ENCODE measurements around the gene ADARB2.
"Not testable (repeated sequence)": the region's sequence is repeated elsewhere in the genome, so short reads cannot be mapped to it uniquely, and the experiment has no call there.

The ADARB2 gene

GRCh38 chr10:1642600-1643160 lies 94.6 kb downstream of the ADARB2 start:
- DNase-seq (ENCODE audit: low read depth) = no peak

GRCh38 chr10:1641402-1641801 lies 95.9 kb downstream of the ADARB2 start:
- no peak for DNase-seq (ENCODE audit: low read depth)

- DNase-seq (ENCODE audit: low read depth) = no peak
These were observed 98.4 kb downstream of the ADARB2 start for GRCh38 chr10:1638889-1639419.

DNA sequence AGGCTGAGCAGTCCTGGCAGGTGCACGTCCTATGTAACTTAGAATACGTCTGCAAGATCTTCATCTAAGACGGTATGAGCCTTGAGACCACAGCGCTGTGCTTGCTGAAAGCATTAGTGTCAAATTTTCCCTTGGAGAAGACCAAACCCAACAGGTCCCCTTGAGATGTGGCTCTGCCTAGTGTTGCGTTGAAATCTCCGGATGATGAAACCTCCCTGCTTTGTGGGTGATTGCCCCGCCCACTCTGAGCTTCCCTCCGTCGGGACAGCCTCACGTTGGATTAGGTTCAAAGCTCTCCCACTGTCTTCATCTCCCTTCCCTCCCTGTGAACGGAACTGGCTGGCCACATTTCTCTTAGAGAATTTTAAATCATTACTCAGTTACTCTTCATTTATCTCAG lies 102.0 kb downstream of the ADARB2 start:
- no peak for DNase-seq (ENCODE audit: low read depth)

DNA sequence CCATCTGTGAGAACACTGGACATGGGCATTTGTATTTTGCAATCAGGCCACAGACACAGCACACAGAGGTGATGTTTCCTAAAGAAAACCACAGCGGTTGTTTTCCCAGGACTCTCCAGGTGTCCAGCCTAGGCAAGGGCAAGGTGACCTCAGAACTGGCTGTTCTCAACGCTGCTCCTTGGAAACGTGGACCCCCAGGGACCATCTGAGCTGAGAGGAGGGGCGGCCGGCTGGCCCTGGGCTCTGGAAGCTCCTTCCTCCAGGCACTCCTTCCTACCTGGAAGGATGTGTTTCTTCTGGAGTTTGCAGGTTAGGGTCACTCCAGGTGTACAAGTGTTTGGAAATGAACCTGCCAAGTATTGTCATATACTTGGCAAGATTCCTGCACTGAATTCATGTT lies 103.1 kb downstream of the ADARB2 start:
- no peak for DNase-seq (ENCODE audit: low read depth)

DNA sequence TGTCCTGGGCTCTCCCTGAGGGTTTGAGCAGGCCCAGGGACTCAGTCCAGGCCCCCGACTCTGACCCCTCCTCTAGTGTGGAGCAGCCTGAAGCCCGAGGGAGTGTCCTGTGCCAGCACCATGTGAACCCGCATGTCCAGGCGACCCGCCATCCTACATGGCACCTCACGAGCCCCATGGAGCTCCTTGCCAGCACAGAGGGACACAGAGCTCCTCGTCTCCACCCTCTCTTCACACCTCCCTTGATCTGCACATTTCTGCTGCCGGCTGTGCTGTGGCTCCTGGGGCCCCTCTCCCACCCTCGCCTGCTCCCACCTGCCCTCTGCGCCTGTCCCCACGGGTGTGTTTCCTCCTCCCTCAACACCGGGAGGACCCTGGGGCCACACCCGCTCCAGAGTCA lies 103.5 kb downstream of the ADARB2 start:
- no peak for DNase-seq (ENCODE audit: low read depth)

DNA sequence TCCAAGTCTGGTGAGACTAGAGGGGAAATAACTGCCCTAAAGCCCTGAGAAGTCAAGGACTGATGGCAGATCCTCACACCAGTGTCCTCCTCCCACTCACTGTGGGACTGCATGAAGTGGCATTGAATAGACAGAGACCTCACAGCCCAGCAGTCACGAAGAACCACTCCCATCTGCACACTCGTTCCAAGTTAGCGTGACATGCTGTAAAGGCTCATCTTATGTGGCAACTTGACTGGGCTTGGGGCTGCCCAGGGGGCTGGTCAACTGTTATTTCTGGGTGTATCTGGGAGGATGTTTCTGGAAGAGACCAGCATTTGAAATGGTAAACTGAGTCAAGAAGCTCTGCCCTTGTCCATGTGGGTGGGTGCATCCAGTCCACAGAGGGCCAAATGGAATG lies 104.7 kb downstream of the ADARB2 start:
- no peak for DNase-seq (ENCODE audit: low read depth)

DNA sequence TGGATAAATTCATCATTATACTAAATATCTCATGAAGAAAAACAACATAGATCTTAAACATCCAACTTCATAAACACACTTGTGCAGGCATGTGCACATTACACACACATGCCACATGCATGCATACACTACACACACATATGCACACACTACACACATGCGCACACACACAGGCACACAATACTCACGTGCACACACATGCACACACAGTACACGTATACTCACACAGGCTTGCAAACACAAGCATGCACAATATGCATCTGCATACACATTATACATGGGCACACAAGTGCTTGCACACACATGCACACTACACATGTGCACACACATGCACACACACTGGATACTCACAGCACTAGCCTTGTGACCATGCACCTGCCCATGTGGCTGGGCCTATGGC lies 105.2 kb downstream of the ADARB2 start:
- no peak for DNase-seq (ENCODE audit: low read depth)

GRCh38 chr10:1631282-1631681 lies 106.0 kb downstream of the ADARB2 start:
- no peak for DNase-seq (ENCODE audit: low read depth)

- no peak for DNase-seq (ENCODE audit: low read depth)
These were observed 107.0 kb downstream of the ADARB2 start for GRCh38 chr10:1630304-1630703.

DNA sequence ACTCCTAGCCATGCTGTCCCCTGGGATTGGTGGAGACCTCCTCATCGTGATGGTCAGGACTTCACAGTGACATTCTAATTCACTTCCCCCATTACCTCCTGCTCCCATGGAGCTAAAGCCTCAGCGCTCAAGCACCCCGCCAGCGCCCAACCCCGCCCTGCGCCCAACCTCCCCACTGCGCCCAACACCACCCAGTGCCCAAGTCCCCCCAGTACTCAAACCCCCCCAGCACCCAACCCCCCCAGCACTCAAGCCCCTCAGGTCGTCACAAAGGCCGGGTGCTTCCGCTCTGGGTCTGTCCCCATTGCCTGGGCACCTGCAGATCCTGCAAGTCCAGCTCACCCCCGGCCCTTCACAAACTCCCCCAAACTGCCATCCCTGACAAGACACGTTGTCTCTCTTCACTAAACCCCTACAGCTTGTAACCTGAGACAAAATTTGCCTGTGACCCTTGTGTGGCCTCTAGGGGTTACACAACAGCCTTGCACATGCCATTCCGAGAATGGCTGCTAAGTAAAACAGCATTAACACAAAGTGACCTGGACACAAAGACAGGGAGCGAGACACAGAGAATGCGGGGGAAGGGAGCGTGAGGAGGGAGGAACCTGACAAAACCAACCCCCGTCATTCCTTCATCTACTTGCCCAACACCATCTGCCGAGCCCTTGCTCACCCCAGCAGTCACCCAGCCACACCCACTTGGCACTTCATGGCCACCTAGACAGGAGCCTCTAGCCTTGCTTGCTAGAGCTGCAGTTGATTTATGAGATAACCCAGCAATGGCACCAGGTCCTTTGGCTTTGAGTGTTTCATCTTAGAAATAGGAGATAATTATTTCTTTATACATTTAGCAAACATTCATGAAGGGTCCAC lies 107.8 kb downstream of the ADARB2 start:
- no peak for DNase-seq (ENCODE audit: low read depth)

DNA sequence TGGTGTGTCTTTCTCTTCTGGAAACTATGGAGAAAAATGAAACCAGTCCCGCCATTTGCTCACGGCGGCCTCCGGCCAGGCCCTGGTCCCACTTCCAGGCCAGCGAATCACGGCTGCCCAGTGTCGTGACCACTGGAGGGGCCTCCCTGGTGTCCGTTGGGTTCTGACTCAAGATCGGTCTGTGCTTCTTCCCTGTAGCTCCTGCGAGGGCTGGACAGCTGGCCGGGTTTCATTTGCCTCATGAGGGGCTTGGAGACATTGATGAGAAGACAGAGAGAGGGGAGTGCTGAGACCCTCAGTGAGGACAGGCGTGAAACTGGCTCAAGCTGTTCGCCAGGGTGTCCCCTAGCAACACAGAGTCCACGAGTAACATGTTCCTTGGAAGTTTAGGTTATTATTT lies 108.6 kb downstream of the ADARB2 start:
- DNase-seq (ENCODE audit: low read depth) = no peak

DNA sequence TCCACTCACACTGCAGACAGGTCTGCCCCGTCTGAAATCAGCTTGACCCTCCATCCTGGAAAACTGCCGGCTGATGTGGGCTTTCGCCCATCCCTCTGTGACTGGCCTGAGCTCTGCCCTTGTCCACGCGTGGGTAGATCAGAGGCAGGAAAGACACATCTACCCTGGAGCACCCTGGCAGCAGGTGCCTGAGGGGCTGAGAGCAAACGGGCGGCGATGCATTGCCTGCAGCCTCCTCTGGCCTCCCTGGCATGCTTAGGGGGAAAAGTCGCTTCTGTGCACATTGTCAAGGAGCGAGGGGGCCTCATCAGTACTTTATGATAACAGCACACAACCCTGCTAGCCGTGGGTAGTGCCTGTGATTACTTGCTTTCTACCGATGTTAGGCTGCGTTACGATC lies 109.4 kb downstream of the ADARB2 start:
- no peak for DNase-seq (ENCODE audit: low read depth)

- no peak for DNase-seq (ENCODE audit: low read depth)
These were observed 110.5 kb downstream of the ADARB2 start for GRCh38 chr10:1626835-1627234.

DNA sequence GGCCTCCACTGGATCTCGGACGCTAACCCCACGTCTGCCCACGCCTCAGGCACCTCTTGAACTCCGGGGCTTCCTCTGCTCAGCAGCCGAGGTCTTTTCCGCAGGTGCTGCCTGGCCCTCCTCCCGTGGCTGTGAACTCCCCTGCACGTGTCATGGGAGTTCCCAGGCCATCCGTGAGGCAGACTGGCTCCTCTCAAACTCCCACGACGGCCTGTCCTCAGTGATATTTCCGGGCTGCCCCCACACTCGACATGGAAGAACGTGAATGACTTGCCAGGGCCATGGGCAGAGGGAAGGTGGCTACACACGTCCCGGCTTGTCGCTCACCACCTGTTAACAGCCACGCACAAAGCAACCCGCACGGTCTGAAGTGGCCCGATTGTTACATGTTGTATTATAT lies 110.9 kb downstream of the ADARB2 start:
- no peak for DNase-seq (ENCODE audit: low read depth)

GRCh38 chr10:1625731-1626130 lies 111.6 kb downstream of the ADARB2 start:
- no peak for DNase-seq (ENCODE audit: low read depth)

- no peak for DNase-seq (ENCODE audit: low read depth)
These were observed 112.2 kb downstream of the ADARB2 start for GRCh38 chr10:1625079-1625478.

- DNase-seq (ENCODE audit: low read depth) = no peak
These were observed 113.1 kb downstream of the ADARB2 start for GRCh38 chr10:1624240-1624639.

DNA sequence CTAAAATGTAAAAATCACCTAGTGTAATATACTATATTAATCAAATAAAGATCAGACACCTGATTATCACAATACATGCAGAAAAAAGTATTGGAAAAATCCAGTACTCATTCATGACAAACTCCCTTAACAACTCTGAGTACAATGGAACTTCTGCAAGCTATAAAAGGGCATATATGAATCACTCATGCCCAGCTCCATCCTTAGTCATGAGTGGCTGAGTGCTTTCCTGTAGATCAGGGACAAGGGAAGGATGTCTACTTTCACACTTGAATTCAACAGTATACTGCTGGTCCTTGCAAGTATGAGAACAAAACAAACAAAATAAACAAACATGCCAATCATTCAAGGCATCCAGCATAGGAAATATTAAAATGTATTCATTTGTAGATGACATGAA lies 116.5 kb downstream of the ADARB2 start:
- no peak for DNase-seq (ENCODE audit: low read depth)

- not testable (repeated sequence) for DNase-seq (ENCODE audit: low read depth)
These were observed 119.7 kb downstream of the ADARB2 start for GRCh38 chr10:1617376-1618317.

GRCh38 chr10:1616701-1617100 lies 120.6 kb downstream of the ADARB2 start:
- DNase-seq (ENCODE audit: low read depth) = not testable (repeated sequence)

DNA sequence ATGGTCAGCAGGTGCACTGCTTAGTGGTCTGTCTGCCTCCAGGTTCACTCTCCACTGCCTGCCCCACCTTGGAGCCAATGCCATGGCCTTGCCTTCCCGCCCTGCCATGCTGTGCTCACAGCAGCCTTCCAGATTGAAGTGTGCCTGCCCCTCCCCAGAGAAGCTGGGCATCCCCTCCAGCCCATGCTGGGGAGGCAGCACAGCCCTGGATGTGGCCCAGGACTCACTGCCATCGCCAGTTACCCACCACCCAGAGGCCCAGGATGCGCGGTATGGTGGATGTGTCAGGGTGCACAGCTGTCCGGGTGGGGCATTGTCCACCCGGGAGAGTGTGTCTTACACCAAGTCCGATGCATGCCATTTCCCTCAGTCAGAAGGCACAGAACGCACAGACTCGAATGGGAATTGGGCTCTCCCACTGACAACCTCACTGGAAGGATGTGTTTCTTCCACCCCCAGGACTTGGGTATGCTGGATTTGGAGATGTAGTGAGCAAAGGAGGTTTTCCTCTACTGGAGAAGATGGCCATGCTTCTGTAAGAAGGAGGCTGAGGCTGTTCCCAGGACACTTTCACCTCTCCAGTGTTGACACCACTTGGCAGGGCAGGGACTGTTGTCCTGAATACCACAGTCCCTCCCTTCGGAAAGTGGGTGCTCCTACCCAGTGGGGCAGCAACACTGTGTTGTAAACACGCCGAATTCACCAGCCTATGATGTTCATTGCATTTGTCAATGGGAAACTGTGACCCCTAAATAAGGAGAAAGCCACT lies 122.0 kb downstream of the ADARB2 start:
- no peak for DNase-seq (ENCODE audit: low read depth)

Measured in activated gamma-delta T cell treated with anti-CD3 and anti-CD28 coated beads, Interleukin-2, amount 50 U/mL, for 16 hours (primary cell).